ENCODE measurements around the gene SLC25A45.

Gene SLC25A45

DNA sequence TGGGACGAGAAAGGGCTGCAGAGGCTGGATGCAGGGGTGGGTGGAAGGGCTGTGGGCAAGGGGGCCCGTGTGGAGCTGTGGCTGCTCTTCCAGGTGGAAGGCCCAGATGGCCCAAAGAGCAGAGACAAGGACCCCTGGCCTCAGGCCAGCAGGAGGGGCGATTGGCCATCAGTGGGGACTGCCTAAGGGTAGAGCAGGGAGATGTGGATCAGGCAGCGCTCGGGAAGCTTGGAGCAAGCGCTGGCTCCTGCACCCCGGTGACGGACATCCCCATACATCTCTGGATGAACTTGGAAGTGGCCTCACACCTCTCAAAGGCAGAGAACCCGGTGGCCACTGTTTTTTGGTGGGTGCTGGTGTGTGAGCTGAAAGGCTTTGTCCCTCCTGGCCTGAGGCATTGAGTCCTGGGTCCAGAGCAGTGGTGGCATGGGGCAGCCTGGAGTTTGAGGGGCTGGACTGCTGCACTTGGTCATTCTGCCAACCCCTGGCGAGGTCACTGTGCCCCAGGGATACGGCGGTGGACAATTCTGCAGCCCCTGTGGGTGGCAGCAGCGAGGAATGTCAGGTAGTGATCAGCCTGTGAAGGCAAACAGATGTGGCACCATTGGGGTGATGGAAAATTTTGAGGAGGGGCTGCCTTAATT is 9.9 kb upstream of the SLC25A45 start:
- H3K9ac ChIP-seq = no peak overlapping the region
- H3K27me3 ChIP-seq (ENCODE audit: insufficient read depth, low read depth) = no peaks in the 10 kb centered on the region
- H3K27ac ChIP-seq = no peak overlapping the region
- TF ChIP-seq, protein P1, sequence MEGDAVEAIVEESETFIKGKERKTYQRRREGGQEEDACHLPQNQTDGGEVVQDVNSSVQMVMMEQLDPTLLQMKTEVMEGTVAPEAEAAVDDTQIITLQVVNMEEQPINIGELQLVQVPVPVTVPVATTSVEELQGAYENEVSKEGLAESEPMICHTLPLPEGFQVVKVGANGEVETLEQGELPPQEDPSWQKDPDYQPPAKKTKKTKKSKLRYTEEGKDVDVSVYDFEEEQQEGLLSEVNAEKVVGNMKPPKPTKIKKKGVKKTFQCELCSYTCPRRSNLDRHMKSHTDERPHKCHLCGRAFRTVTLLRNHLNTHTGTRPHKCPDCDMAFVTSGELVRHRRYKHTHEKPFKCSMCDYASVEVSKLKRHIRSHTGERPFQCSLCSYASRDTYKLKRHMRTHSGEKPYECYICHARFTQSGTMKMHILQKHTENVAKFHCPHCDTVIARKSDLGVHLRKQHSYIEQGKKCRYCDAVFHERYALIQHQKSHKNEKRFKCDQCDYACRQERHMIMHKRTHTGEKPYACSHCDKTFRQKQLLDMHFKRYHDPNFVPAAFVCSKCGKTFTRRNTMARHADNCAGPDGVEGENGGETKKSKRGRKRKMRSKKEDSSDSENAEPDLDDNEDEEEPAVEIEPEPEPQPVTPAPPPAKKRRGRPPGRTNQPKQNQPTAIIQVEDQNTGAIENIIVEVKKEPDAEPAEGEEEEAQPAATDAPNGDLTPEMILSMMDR (conservative IDR thresholded peaks at IDR 0.05; ENCODE audit: low read depth, low read length) = no peak
- H3K36me3 ChIP-seq (ENCODE audit: insufficient read depth) = no peaks in the 10 kb centered on the region
- peaks cover 43% of the 10 kb centered on the region for H3K4me1 ChIP-seq (ENCODE audit: low read depth, poor library complexity, severe bottlenecking)
- peaks cover 47% of the 10 kb centered on the region for H3K79me2 ChIP-seq (ENCODE audit: insufficient read depth, low read depth)
- no peak overlapping the region for H3K4me2 ChIP-seq
- no peak overlapping the region for H3K4me3 ChIP-seq (IDR thresholded peaks at IDR 0.05; ENCODE audit: insufficient read depth, low read depth, low read length)
- no peaks in the 10 kb centered on the region for H4K20me1 ChIP-seq (ENCODE audit: insufficient read depth)
- H2AFZ ChIP-seq (ENCODE audit: low read depth) = no peak overlapping the region

DNA sequence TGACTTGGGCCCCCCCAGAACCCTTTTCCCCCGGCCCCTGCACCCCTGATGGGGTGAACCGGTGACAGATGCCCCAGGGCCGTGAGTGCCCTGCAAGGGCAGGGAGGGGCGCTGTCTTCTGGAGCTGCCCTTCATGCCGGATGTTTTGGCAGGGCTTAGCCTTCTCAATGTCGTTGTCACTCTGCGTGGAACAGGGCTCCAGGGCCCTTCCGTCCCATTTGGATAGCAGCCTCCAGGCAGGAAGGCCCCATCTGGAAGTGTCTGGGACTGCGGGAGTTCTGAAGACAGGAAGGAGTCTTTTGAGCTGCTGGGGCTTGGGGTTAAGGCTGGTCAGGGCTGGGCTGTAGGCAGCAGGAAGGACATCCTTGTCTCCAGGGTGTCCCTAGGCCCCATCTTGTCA is 8.6 kb upstream of the SLC25A45 start:
- Histone ChIP-seq H3K4me2 (no peak overlapping the region), H3K27me3 (ENCODE audit: insufficient read depth, low read depth) (no peaks in the 10 kb centered on the region), H3K79me2 (ENCODE audit: insufficient read depth, low read depth) (peaks cover 60% of the 10 kb centered on the region), H2AFZ (ENCODE audit: low read depth) (no peak overlapping the region), H4K20me1 (ENCODE audit: insufficient read depth) (no peaks in the 10 kb centered on the region), H3K36me3 (ENCODE audit: insufficient read depth) (no peaks in the 10 kb centered on the region), H3K27ac (no peak overlapping the region), H3K4me3 (IDR thresholded peaks at IDR 0.05; ENCODE audit: insufficient read depth, low read depth, low read length) (no peak overlapping the region), H3K4me1 (ENCODE audit: low read depth, poor library complexity, severe bottlenecking) (peaks cover 49% of the 10 kb centered on the region), H3K9ac (no peak overlapping the region)
- TF ChIP-seq, protein P1 (conservative IDR thresholded peaks at IDR 0.05; ENCODE audit: low read depth, low read length) = no peak

DNA sequence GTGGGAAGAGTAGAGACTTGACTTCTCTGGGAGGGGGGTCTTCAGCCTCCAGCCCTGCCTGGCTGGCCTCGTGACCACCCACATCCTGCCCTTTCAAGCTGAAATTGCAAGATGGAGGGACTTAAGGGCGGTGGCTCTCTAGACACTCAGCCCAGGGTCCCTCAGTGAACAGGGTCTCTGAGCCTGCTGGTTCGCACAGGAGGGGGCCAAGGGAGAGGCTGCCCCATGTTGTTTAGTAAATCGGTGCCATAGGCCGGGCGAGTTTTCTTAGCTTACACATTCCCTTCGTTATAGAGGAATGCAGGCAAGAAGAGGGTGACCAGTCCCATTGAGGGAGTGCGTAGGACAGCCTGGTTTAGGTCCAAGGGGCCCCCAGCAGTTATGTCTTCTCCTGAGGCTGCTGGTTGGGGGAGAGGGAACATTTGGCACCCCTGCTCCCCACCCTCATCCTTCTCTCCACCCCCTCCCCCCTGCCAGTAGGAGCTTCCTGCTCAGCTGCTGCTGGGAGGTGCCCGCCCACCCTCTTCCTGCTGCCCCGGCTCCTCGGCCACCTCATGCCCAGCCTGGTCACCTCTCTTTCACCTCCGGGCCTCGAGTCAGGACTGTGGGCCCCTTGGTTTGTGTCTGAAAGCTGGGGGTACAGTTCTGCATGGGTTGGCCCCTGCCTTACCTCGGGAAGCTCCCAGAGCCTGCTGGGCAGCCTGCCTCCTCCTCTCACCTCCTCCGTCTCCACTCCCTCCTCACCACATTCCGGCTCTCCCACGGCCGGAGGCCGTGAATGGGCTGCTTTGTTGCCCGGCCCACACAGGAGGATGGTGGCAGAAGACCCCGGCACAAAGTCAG is 7.9 kb upstream of the SLC25A45 start:
- Histone ChIP-seq H3K4me1 (ENCODE audit: low read depth, poor library complexity, severe bottlenecking) (peaks cover 56% of the 10 kb centered on the region), H3K36me3 (ENCODE audit: insufficient read depth) (no peaks in the 10 kb centered on the region), H3K27ac (peak overlapping the region; percentile 49; the same call in 1 of the 2 replicates), H3K79me2 (ENCODE audit: insufficient read depth, low read depth) (peaks cover 62% of the 10 kb centered on the region), H3K27me3 (ENCODE audit: insufficient read depth, low read depth) (no peaks in the 10 kb centered on the region), H4K20me1 (ENCODE audit: insufficient read depth) (no peaks in the 10 kb centered on the region), H3K4me3 (IDR thresholded peaks at IDR 0.05; ENCODE audit: insufficient read depth, low read depth, low read length) (no peak overlapping the region), H2AFZ (ENCODE audit: low read depth) (no peak overlapping the region), H3K4me2 (peak overlapping the region; percentile 74), H3K9ac (no peak overlapping the region)
- TF ChIP-seq, protein P1 (conservative IDR thresholded peaks at IDR 0.05; ENCODE audit: low read depth, low read length) = no peak

DNA sequence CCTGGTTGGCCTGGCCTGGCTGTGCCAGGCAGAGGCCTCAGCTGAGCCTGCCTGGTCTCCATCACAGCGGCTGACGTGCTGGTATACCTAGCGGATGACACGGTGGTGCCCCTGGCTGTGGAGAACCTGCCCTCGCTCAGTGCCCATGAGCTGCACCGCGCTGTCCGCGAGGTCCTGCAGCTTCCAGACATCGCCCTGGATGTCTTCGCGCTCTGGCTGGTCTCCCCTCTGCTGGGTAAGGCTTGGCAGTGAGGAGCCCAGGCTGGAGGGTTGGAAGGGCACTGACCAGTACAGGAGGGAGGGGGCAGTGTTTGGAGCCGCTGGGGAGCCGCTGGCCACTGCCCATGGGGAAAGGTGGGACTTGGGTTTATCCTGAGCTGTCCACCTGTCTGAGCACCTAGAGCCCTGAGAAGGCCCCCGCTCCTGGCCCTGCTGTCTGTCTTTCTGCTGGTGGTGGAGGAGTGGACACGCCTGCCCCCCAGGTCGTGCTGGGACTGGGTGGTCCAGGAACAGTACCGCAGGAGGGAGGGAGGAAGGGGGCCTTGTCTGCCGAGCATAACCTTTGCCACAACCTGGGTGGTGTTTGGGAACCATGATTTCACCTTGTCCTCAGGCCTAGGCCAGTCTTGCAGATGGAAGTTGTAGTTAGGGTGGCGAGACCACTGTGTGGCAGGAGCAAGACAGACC is 7.0 kb upstream of the SLC25A45 start:
- Histone ChIP-seq H3K4me2 (peak overlapping the region; percentile 74), H3K79me2 (ENCODE audit: insufficient read depth, low read depth) (peaks cover 62% of the 10 kb centered on the region), H3K36me3 (ENCODE audit: insufficient read depth) (no peaks in the 10 kb centered on the region), H3K4me3 (IDR thresholded peaks at IDR 0.05; ENCODE audit: insufficient read depth, low read depth, low read length) (no peak overlapping the region), H4K20me1 (ENCODE audit: insufficient read depth) (no peaks in the 10 kb centered on the region), H3K27ac (peak overlapping the region; percentile 49), H2AFZ (ENCODE audit: low read depth) (no peak overlapping the region), H3K4me1 (ENCODE audit: low read depth, poor library complexity, severe bottlenecking) (peaks cover 65% of the 10 kb centered on the region), H3K27me3 (ENCODE audit: insufficient read depth, low read depth) (no peaks in the 10 kb centered on the region), H3K9ac (peak overlapping the region; percentile 17; the same call in 1 of the 2 replicates)
- TF ChIP-seq, protein P1 (conservative IDR thresholded peaks at IDR 0.05; ENCODE audit: low read depth, low read length) = no peak
